Measurements from ENCODE around the gene AGMO. TPM values are rescaled to one million over a fixed set of nuclear protein-coding genes. Genes with fewer than 3 reads are reported as not detected.

AGMO gene
- total RNA-seq, 1 experiment from 2014 or later, result 0.11 TPM

- no TSS peak for BruUV-seq (replicated peaks)
- DNase-seq (no peak), ATAC-seq (no peak)
- Histone ChIP-seq H3K79me2 (ENCODE audit: low read length) (no peaks in the 10 kb centered on the region), H3K36me3 (ENCODE audit: low read depth, low read length) (no peaks in the 10 kb centered on the region), H3K9me2 (replicated peaks; ENCODE audit: low read length) (no peaks in the 10 kb centered on the region), H3K27me3 (ENCODE audit: low read length) (no peaks in the 10 kb centered on the region; the same call in 1 of the 2 replicates), H3K9me3 (ENCODE audit: low read length) (no peaks in the 10 kb centered on the region), H3K27ac (ENCODE audit: low read length) (no peak overlapping the region), H3K4me1 (ENCODE audit: insufficient read depth, low read length) (no peaks in the 10 kb centered on the region), H3K4me3 (ENCODE audit: low read length) (no peak overlapping the region), H4K20me1 (ENCODE audit: low read length) (no peaks in the 10 kb centered on the region), H3K9ac (ENCODE audit: low read length) (no peak overlapping the region), H2AFZ (ENCODE audit: low read length) (0 out of 2 replicates have a peak overlapping the region, but pooled peaks have one; percentile 2), H3K4me2 (ENCODE audit: low read length) (no peak overlapping the region), H3F3A (ENCODE audit: low read length, unreplicated experiment) (no peaks in the 10 kb centered on the region)
- ChIA-PET POLR2A (ENCODE audit: unreplicated experiment) (no interaction called here), CTCF (no interaction called here)
- TF ChIP-seq EZH2 (IDR thresholded peaks at IDR 0.05; ENCODE audit: low read length, unreplicated experiment), result no peak
- TF ChIP-seq, protein P1, sequence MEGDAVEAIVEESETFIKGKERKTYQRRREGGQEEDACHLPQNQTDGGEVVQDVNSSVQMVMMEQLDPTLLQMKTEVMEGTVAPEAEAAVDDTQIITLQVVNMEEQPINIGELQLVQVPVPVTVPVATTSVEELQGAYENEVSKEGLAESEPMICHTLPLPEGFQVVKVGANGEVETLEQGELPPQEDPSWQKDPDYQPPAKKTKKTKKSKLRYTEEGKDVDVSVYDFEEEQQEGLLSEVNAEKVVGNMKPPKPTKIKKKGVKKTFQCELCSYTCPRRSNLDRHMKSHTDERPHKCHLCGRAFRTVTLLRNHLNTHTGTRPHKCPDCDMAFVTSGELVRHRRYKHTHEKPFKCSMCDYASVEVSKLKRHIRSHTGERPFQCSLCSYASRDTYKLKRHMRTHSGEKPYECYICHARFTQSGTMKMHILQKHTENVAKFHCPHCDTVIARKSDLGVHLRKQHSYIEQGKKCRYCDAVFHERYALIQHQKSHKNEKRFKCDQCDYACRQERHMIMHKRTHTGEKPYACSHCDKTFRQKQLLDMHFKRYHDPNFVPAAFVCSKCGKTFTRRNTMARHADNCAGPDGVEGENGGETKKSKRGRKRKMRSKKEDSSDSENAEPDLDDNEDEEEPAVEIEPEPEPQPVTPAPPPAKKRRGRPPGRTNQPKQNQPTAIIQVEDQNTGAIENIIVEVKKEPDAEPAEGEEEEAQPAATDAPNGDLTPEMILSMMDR (conservative IDR thresholded peaks at IDR 0.05; ENCODE audit: low read depth, low read length), result no peak
- no peak for TF ChIP-seq EZH2phosphoT487 (IDR thresholded peaks at IDR 0.05; ENCODE audit: borderline replicate concordance, low read length)
- intact Hi-C loops (cut with micrococcal nuclease), result no loop called here
Measured at GRCh38 chr7:15323550-15323949, 238.3 kb downstream of the AGMO start.

GRCh38 chr7:15317215-15317614, 244.6 kb downstream of the AGMO start:
- Histone ChIP-seq H3K79me2 (ENCODE audit: low read length) (no peaks in the 10 kb centered on the region), H3F3A (ENCODE audit: low read length, unreplicated experiment) (no peaks in the 10 kb centered on the region), H4K20me1 (ENCODE audit: low read length) (no peaks in the 10 kb centered on the region), H3K9ac (ENCODE audit: low read length) (no peak overlapping the region), H3K9me3 (ENCODE audit: low read length) (no peaks in the 10 kb centered on the region), H3K9me2 (replicated peaks; ENCODE audit: low read length) (no peaks in the 10 kb centered on the region), H2AFZ (ENCODE audit: low read length) (no peak overlapping the region), H3K27me3 (ENCODE audit: low read length) (no peaks in the 10 kb centered on the region), H3K27ac (ENCODE audit: low read length) (no peak overlapping the region), H3K4me3 (ENCODE audit: low read length) (no peak overlapping the region), H3K4me2 (ENCODE audit: low read length) (no peak overlapping the region), H3K4me1 (ENCODE audit: insufficient read depth, low read length) (no peaks in the 10 kb centered on the region), H3K36me3 (ENCODE audit: low read depth, low read length) (no peaks in the 10 kb centered on the region)
- no TSS peak for BruUV-seq (replicated peaks)
- intact Hi-C loops (cut with micrococcal nuclease), result no loop called here
- CTCF ChIA-PET, result no interaction called here
- POLR2A ChIA-PET (ENCODE audit: unreplicated experiment), result no interaction called here
- TF ChIP-seq, protein P1 (conservative IDR thresholded peaks at IDR 0.05; ENCODE audit: low read depth, low read length), result no peak
- TF ChIP-seq EZH2phosphoT487 (IDR thresholded peaks at IDR 0.05; ENCODE audit: borderline replicate concordance, low read length), result no peak
- TF ChIP-seq EZH2 (IDR thresholded peaks at IDR 0.05; ENCODE audit: low read length, unreplicated experiment), result no peak
- DNase-seq (no peak), ATAC-seq (no peak)

DNA sequence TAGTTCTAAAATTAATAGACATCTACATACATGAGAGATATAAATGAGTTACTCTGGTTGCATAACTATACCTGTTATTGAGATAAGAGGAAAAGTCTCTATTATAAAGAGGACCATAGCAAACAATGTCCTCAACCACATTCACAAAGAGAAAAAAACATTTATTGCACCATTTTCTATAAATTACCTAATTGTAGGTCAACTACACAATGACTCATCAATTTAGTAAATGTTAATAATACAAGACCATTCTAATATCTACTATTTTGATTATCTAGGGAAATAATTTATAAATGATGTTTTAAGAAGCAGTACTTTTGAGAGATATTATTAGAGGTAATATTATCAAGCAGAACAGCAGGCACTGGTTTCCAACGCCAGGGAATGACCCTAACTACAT, 246.1 kb downstream of the AGMO start:
- Histone ChIP-seq H3K9ac (ENCODE audit: low read length) (no peak overlapping the region), H3K4me2 (ENCODE audit: low read length) (no peak overlapping the region), H3K9me3 (ENCODE audit: low read length) (no peaks in the 10 kb centered on the region), H3K27ac (ENCODE audit: low read length) (no peak overlapping the region), H4K20me1 (ENCODE audit: low read length) (no peaks in the 10 kb centered on the region), H3K27me3 (ENCODE audit: low read length) (no peaks in the 10 kb centered on the region), H2AFZ (ENCODE audit: low read length) (no peak overlapping the region), H3K79me2 (ENCODE audit: low read length) (no peaks in the 10 kb centered on the region), H3K9me2 (replicated peaks; ENCODE audit: low read length) (no peaks in the 10 kb centered on the region), H3K4me1 (ENCODE audit: insufficient read depth, low read length) (no peaks in the 10 kb centered on the region), H3K36me3 (ENCODE audit: low read depth, low read length) (no peaks in the 10 kb centered on the region), H3K4me3 (ENCODE audit: low read length) (no peak overlapping the region), H3F3A (ENCODE audit: low read length, unreplicated experiment) (no peaks in the 10 kb centered on the region)
- no peak for TF ChIP-seq EZH2phosphoT487 (IDR thresholded peaks at IDR 0.05; ENCODE audit: borderline replicate concordance, low read length)
- TF ChIP-seq EZH2 (IDR thresholded peaks at IDR 0.05; ENCODE audit: low read length, unreplicated experiment), result no peak
- intact Hi-C loops (cut with micrococcal nuclease), result no loop called here
- ChIA-PET POLR2A (ENCODE audit: unreplicated experiment) (no interaction called here), CTCF (no interaction called here)
- ATAC-seq, result no peak
- DNase-seq, result no peak
- no TSS peak for BruUV-seq (replicated peaks)

Data from PC-3 (cell line).